Measurements from ENCODE around the gene SLC30A5.
"Not testable (repeated sequence)": the region's sequence is repeated elsewhere in the genome, so short reads cannot be mapped to it uniquely, and the experiment has no call there.

Gene SLC30A5

GRCh38 chr5:69105996-69106906, 12.4 kb downstream of the SLC30A5 start:
- DNase-seq (ENCODE audit: low read depth in 3 of 3), result no peak

- not testable (repeated sequence) for DNase-seq (ENCODE audit: low read depth in 3 of 3)
Measured at GRCh38 chr5:69108367-69108766, 14.6 kb downstream of the SLC30A5 start.

- DNase-seq (ENCODE audit: low read depth in 3 of 3), result no peak
Measured at GRCh38 chr5:69113851-69114250, 20.0 kb downstream of the SLC30A5 start.

GRCh38 chr5:69115526-69115925, 21.7 kb downstream of the SLC30A5 start:
- DNase-seq (ENCODE audit: low read depth in 3 of 3), result no peak

GRCh38 chr5:69129413-69129812, 35.6 kb downstream of the SLC30A5 start:
- DNase-seq (ENCODE audit: low read depth in 3 of 3), result no peak

- DNase-seq (ENCODE audit: low read depth in 3 of 3), result no peak
Measured at GRCh38 chr5:69130241-69130640, 36.4 kb downstream of the SLC30A5 start.

- no peak for DNase-seq (ENCODE audit: low read depth in 3 of 3)
Measured at GRCh38 chr5:69131304-69131703, 37.5 kb downstream of the SLC30A5 start.

GRCh38 chr5:69134126-69134525, 40.3 kb downstream of the SLC30A5 start:
- no peak for DNase-seq (ENCODE audit: low read depth in 3 of 3)

- DNase-seq (ENCODE audit: low read depth in 3 of 3), result no peak
Measured at GRCh38 chr5:69136293-69136692, 42.5 kb downstream of the SLC30A5 start.

GRCh38 chr5:69137208-69137607, 43.4 kb downstream of the SLC30A5 start:
- not testable (repeated sequence) for DNase-seq (ENCODE audit: low read depth in 3 of 3)

GRCh38 chr5:69137807-69138206, 44.0 kb downstream of the SLC30A5 start:
- DNase-seq (ENCODE audit: low read depth in 3 of 3), result no peak

- no peak for DNase-seq (ENCODE audit: low read depth in 3 of 3)
Measured at GRCh38 chr5:69138766-69139165, 45.0 kb downstream of the SLC30A5 start.

GRCh38 chr5:69140239-69140638, 46.4 kb downstream of the SLC30A5 start:
- DNase-seq (ENCODE audit: low read depth in 3 of 3), result not testable (repeated sequence)

- no peak for DNase-seq (ENCODE audit: low read depth in 3 of 3)
Measured at GRCh38 chr5:69140827-69141226, 47.0 kb downstream of the SLC30A5 start.

GRCh38 chr5:69148576-69148975, 54.8 kb downstream of the SLC30A5 start:
- DNase-seq (ENCODE audit: low read depth in 3 of 3), result not testable (repeated sequence)

GRCh38 chr5:69148981-69149675, 55.3 kb downstream of the SLC30A5 start:
- DNase-seq (ENCODE audit: low read depth in 3 of 3), result no peak

- no peak for DNase-seq (ENCODE audit: low read depth in 3 of 3)
Measured at GRCh38 chr5:69149676-69150010, 55.8 kb downstream of the SLC30A5 start.

- no peak for DNase-seq (ENCODE audit: low read depth in 3 of 3)
Measured at GRCh38 chr5:69152731-69153130, 58.9 kb downstream of the SLC30A5 start.

GRCh38 chr5:69156456-69156855, 62.6 kb downstream of the SLC30A5 start:
- no peak for DNase-seq (ENCODE audit: low read depth in 3 of 3)

- DNase-seq (ENCODE audit: low read depth in 3 of 3), result no peak
Measured at GRCh38 chr5:69158039-69158438, 64.2 kb downstream of the SLC30A5 start.

GRCh38 chr5:69160651-69161050, 66.8 kb downstream of the SLC30A5 start:
- DNase-seq (ENCODE audit: low read depth in 3 of 3), result no peak

GRCh38 chr5:69166686-69167492, 73.1 kb downstream of the SLC30A5 start, which contains the start of gene CCNB1:
TSS of gene CCNB1 (plus strand) at chr5:69167150. CDS start at chr5:69167263, 113 bp downstream.
- peak; percentile 93 to 96 (median 94) for DNase-seq (ENCODE audit: low read depth in 3 of 3)
